Glutamatergic neuron (in vitro differentiated cells): Measurements from ENCODE around the gene KRTAP29-1. TPM values are rescaled to one million over a fixed set of nuclear protein-coding genes. Genes with fewer than 3 reads are reported as not detected.

ENCODE experiments used
- DNase-seq: peaks from one replicate; pipeline ENCODE4 v3.0.0; 2022
- H3K27ac Mint-ChIP-seq: one replicate; pipeline ENCODE4 v1.8.0; 2020; ENCODE audit warnings: mild to moderate bottlenecking, mixed read lengths, inconsistent platforms; ENCODE audit not compliant: unreplicated experiment
- H3K27me3 Mint-ChIP-seq: one replicate; pipeline ENCODE4 v1.8.0; 2020; ENCODE audit warnings: mild to moderate bottlenecking, moderate library complexity, mixed read lengths, inconsistent platforms; ENCODE audit not compliant: unreplicated experiment
- H3K36me3 Mint-ChIP-seq: one replicate; pipeline ENCODE4 v1.8.0; 2020; ENCODE audit warnings: mild to moderate bottlenecking, mixed read lengths, inconsistent platforms; ENCODE audit not compliant: unreplicated experiment
- H3K4me1 Mint-ChIP-seq: one replicate; pipeline ENCODE4 v1.8.0; 2020; ENCODE audit warnings: mild to moderate bottlenecking, low read depth, mixed read lengths, inconsistent platforms; ENCODE audit not compliant: unreplicated experiment
- H3K4me3 Mint-ChIP-seq: one replicate; pipeline ENCODE4 v1.8.0; 2020; ENCODE audit warnings: mild to moderate bottlenecking, mixed read lengths, inconsistent platforms; ENCODE audit not compliant: unreplicated experiment
- H3K9me3 Mint-ChIP-seq: one replicate; pipeline ENCODE4 v1.8.0; 2020; ENCODE audit warnings: mild to moderate bottlenecking, moderate library complexity, mixed read lengths, inconsistent platforms; ENCODE audit not compliant: unreplicated experiment
- CTCF ChIP-seq: fragments of 200-600 bp; sonication (generic); IDR thresholded peaks from one replicate; pipeline ENCODE4 v1.5.0; 2021; ENCODE audit not compliant: partially characterized antibody, unreplicated experiment
- total RNA-seq: library from RNA; stranded (reverse); fragmentation: NEBNext Ultra II Directional; extraction: Animal tissue kit (Norgen Biotek cat#: 25700); gene quantifications from one replicate; pipeline ENCODE4 v1.2.1, GENCODE V29; 2021; ENCODE audit not compliant: unreplicated experiment

The KRTAP29-1 gene
- total RNA-seq, 1 donor from 2014 or later, result not detected

DNA sequence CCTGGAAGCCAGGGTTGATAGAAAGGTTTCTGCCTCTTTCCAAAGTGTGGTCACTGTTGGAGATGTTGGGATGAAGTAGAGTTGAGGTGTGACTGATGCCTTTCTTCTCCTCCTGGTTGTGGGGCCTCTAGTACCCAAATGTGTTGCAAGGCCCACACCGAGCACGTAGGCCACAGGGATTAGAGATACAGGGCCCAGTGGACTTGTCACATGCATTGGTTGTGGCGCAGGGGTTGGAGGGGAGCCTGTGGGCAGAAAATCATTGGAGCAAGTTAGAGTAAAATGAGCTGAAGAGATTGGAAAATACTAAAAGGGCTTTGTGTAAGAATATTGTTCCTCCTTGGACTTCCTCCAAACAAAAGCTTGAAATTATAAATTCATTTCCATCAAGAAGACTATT is 43.3 kb upstream of the KRTAP29-1 start:
- no peak for DNase-seq
- H3K27me3 Mint-ChIP-seq, result peaks cover 5% of the 10 kb centered on the region
- peaks cover 3% of the 10 kb centered on the region for H3K9me3 Mint-ChIP-seq
- H3K4me1 Mint-ChIP-seq, result no peaks in the 10 kb centered on the region
- H3K4me3 Mint-ChIP-seq, result no peak overlapping the region
- H3K36me3 Mint-ChIP-seq, result peaks cover 8% of the 10 kb centered on the region
- TF ChIP-seq CTCF, result no peak
- no peak overlapping the region for H3K27ac Mint-ChIP-seq

GRCh38 chr17:41343029-41343428 is 40.4 kb upstream of the KRTAP29-1 start:
- no peak for DNase-seq
- no peak overlapping the region for H3K4me3 Mint-ChIP-seq
- H3K36me3 Mint-ChIP-seq, result peaks cover 8% of the 10 kb centered on the region
- no peaks in the 10 kb centered on the region for H3K4me1 Mint-ChIP-seq
- H3K27me3 Mint-ChIP-seq, result peaks cover 7% of the 10 kb centered on the region
- TF ChIP-seq CTCF, result no peak
- H3K27ac Mint-ChIP-seq, result no peak overlapping the region
- peaks cover 3% of the 10 kb centered on the region for H3K9me3 Mint-ChIP-seq

- peaks cover 8% of the 10 kb centered on the region for H3K36me3 Mint-ChIP-seq
- peaks cover 3% of the 10 kb centered on the region for H3K9me3 Mint-ChIP-seq
- H3K27ac Mint-ChIP-seq, result no peak overlapping the region
- no peak overlapping the region for H3K4me3 Mint-ChIP-seq
- no peak for TF ChIP-seq CTCF
- no peaks in the 10 kb centered on the region for H3K4me1 Mint-ChIP-seq
- H3K27me3 Mint-ChIP-seq, result peaks cover 7% of the 10 kb centered on the region
- DNase-seq, result no peak
These were observed 38.5 kb upstream of the KRTAP29-1 start for GRCh38 chr17:41340934-41341861.

DNA sequence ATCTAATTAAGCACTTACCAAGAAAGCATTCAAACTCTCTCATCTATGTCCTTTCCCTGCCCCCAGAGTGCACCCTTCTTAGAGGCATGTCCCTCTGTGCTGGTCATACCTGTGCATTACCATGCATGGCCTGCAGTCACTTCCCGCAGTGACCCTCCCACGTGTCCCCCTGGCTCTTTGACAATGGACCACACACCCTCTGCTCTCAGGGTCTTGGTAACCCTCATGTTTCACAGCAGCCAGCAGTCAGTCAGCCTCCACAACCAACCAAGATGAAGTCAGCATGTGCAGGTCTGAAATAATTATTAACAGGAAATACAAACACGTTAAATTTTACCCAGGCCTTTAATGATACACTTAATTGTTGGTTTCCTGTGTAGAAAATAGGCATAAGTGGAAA is 37.8 kb upstream of the KRTAP29-1 start:
- Mint-ChIP-seq H3K36me3 (peaks cover 8% of the 10 kb centered on the region), H3K4me3 (no peak overlapping the region), H3K27me3 (peaks cover 7% of the 10 kb centered on the region), H3K9me3 (peaks cover 3% of the 10 kb centered on the region), H3K27ac (no peak overlapping the region), H3K4me1 (no peaks in the 10 kb centered on the region)
- no peak for TF ChIP-seq CTCF
- DNase-seq, result no peak

DNA sequence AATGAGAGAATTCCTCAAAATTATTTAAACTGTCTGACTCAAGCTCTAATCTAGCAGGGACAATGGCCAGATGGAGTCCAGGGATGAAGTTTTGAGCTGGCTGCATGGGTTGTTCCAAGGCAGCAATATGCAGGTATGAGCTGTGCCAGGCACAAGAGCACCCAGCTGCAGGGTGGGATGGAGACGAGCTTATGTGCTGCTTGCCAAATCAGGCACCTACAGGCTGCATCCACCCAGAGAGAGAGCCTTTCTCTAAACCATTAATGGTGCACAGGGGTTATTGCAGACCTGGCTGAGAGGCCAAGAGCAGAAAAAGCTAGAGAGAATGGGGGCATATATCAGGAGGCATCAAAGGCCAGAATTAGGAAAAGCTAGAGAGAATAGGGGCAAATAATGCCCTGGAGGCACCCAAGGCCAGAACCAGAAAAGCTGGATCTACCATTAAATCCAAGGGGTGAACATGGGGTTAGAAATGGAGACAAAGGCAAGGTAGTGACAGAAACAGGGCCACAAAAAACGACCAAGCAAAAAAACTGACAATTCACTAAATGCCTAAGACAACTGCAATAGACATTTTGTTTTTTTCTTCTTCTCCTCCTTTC is 37.0 kb upstream of the KRTAP29-1 start:
- Mint-ChIP-seq H3K27me3 (peaks cover 7% of the 10 kb centered on the region), H3K4me1 (no peaks in the 10 kb centered on the region), H3K27ac (peak overlapping the region; percentile 3), H3K36me3 (peaks cover 8% of the 10 kb centered on the region), H3K4me3 (no peak overlapping the region), H3K9me3 (peaks cover 3% of the 10 kb centered on the region)
- no peak for TF ChIP-seq CTCF
- no peak for DNase-seq
